Keratinocyte (primary cell): ENCODE results near the gene TSPAN18. TPM values are rescaled to one million over a fixed set of nuclear protein-coding genes. Genes with fewer than 3 reads are reported as not detected.

Source experiments
- DNase-seq: peaks from one replicate; pipeline ENCODE4 v3.0.0-alpha.2; 2011; ENCODE audit warnings: low read depth, missing footprints, low spot score
- FAIRE-seq: peaks from 2 replicates; lab custom pipeline; 2011; peaks lifted over from hg19 to GRCh38; lab: Jason Lieb, UNC
- H2AFZ ChIP-seq: 2 replicates; pipeline ENCODE4 v1.6.0; 2012; ENCODE audit warnings: low read length, control low read depth, inconsistent platforms; ENCODE audit not compliant: control insufficient read depth
- H3K27ac ChIP-seq: 2 replicates; pipeline ENCODE4 v1.5.1; 2011; ENCODE audit warnings: low read length; ENCODE audit not compliant: control insufficient read depth, insufficient read depth
- H3K27me3 ChIP-seq: 3 replicates; pipeline ENCODE4 v1.6.0; 2011; ENCODE audit warnings: low read length; ENCODE audit not compliant: control insufficient read depth, insufficient read depth; ENCODE audit errors: extremely low read depth
- H3K36me3 ChIP-seq, 2 experiments: 2 replicates in 1 of 2; 3 replicates in 1 of 2; pipeline ENCODE4 v1.5.1; 2011; ENCODE audit warnings: low read length in 2 of 2, mild to moderate bottlenecking in 1 of 2; ENCODE audit not compliant: control insufficient read depth in 2 of 2, insufficient read depth in 2 of 2; ENCODE audit errors: extremely low read depth in 1 of 2
- H3K4me1 ChIP-seq: 3 replicates; pipeline ENCODE4 v1.5.1; 2011; ENCODE audit warnings: low read length; ENCODE audit not compliant: control insufficient read depth, insufficient read depth; ENCODE audit errors: extremely low read depth
- H3K4me2 ChIP-seq: 3 replicates; pipeline ENCODE4 v1.6.0; 2011; ENCODE audit warnings: low read depth, low read length; ENCODE audit not compliant: control insufficient read depth, insufficient read depth; ENCODE audit errors: extremely low read depth
- H3K4me3 ChIP-seq, 3 experiments: fragments of 200-600 bp in 1 of 3; sonication (generic) in 1 of 3; 2 replicates in 2 of 3; 3 replicates in 1 of 3; pipeline ENCODE4 v1.5.1; 2011 to 2016; ENCODE audit warnings: low read length in 3 of 3, mild to moderate bottlenecking in 3 of 3, control low read depth in 2 of 3, inconsistent platforms in 1 of 3, low read depth in 1 of 3, mixed read lengths in 1 of 3, mixed run types in 1 of 3, moderate library complexity in 1 of 3; ENCODE audit not compliant: control insufficient read depth in 2 of 3, insufficient read depth in 2 of 3; ENCODE audit errors: extremely low read depth in 1 of 3
- H3K79me2 ChIP-seq: 2 replicates; pipeline ENCODE4 v1.6.0; 2012; ENCODE audit warnings: low read length; ENCODE audit not compliant: control insufficient read depth, insufficient read depth
- H3K9ac ChIP-seq: 3 replicates; pipeline ENCODE4 v1.6.0; 2011; ENCODE audit warnings: low read length; ENCODE audit not compliant: control insufficient read depth, insufficient read depth; ENCODE audit errors: extremely low read depth
- H3K9me1 ChIP-seq: 3 replicates; pipeline ENCODE4 v1.6.0; 2011; ENCODE audit warnings: low read length; ENCODE audit not compliant: control insufficient read depth, insufficient read depth; ENCODE audit errors: extremely low read depth
- H3K9me3 ChIP-seq: 2 replicates; pipeline ENCODE4 v1.5.1; 2012; ENCODE audit warnings: low read depth, low read length; ENCODE audit not compliant: control insufficient read depth
- H4K20me1 ChIP-seq: 3 replicates; pipeline ENCODE4 v1.6.0; 2011; ENCODE audit warnings: low read length; ENCODE audit not compliant: control insufficient read depth, insufficient read depth; ENCODE audit errors: extremely low read depth
- CTCF ChIP-seq, 3 experiments: IDR thresholded peaks in 1 of 3; conservative IDR thresholded peaks in 1 of 3; optimal IDR thresholded peaks in 1 of 3; 2 replicates in 2 of 3; 3 replicates in 1 of 3; pipeline versions ENCODE3 to v1.5.1; 2011; ENCODE audit warnings: low read length in 3 of 3, mild to moderate bottlenecking in 3 of 3, moderate library complexity in 2 of 3, control low read depth in 1 of 3, inconsistent platforms in 1 of 3; ENCODE audit not compliant: insufficient read depth in 2 of 3; ENCODE audit errors: extremely low read depth in 1 of 3
- EZH2 ChIP-seq: IDR thresholded peaks from one replicate; pipeline ENCODE4 v1.6.1; 2012; ENCODE audit warnings: inconsistent platforms, mild to moderate bottlenecking, low read length, moderate library complexity
- dilution Hi-C: fragments of 300-500 bp; cut with MboI; formaldehyde crosslinking; loops from one replicate; pipeline ENCODE4 v1.7.0; 2020; ENCODE audit warnings: low sequenced_read_pairs; ENCODE audit not compliant: extremely low pct_ligation_motif_present
- polyA plus RNA-seq, 5 experiments: library from polyadenylated mRNA; depleted of rRNA in 3 of 5; stranded (reverse) in 3 of 5; stranded (forward) in 1 of 5; unstranded in 1 of 5; fragments of >200 nt; gene quantifications; 1 replicate in 1 of 5; 2 replicates in 3 of 5; 3 replicates in 1 of 5; pipeline versions ENCODE4 v1.2.1 to v1.2.3, GENCODE V29; 2011 to 2012; ENCODE audit warnings: missing spikeins in 2 of 5, low read depth in 1 of 5, low replicate concordance in 1 of 5

The TSPAN18 gene
- polyA plus RNA-seq, 1 donor (not counting 4 experiments of a cell fraction or from before 2014, with no cell fraction given), result not detected

GRCh38 chr11:44749189-44749588, 22.4 kb downstream of the TSPAN18 start:
- H3K9me3 ChIP-seq, result no peaks in the 10 kb centered on the region
- no peaks in the 10 kb centered on the region for H3K79me2 ChIP-seq
- no peak overlapping the region for H3K9ac ChIP-seq
- no peak for FAIRE-seq
- no peak overlapping the region for H2AFZ ChIP-seq
- no peaks in the 10 kb centered on the region for H3K4me1 ChIP-seq
- no peaks in the 10 kb centered on the region for H3K36me3 ChIP-seq
- dilution Hi-C loops, result no loop called here
- no peak for DNase-seq
- no peaks in the 10 kb centered on the region for H3K9me1 ChIP-seq
- no peak overlapping the region for H3K4me2 ChIP-seq
- H3K27me3 ChIP-seq, result peaks cover 10% of the 10 kb centered on the region
- H3K27ac ChIP-seq, result no peak overlapping the region
- H4K20me1 ChIP-seq, result no peaks in the 10 kb centered on the region
- no peak overlapping the region for H3K4me3 ChIP-seq
- TF ChIP-seq CTCF (optimal IDR thresholded peaks at IDR 0.05 in 1 of 3, IDR thresholded peaks at IDR 0.05 in 1 of 3, conservative IDR thresholded peaks at IDR 0.05 in 1 of 3; ENCODE audit: extremely low read depth in 1 of 3, insufficient read depth in 2 of 3, low read length in 3 of 3) (no peak), EZH2 (no peak)

- no peaks in the 10 kb centered on the region for H3K36me3 ChIP-seq
- no peaks in the 10 kb centered on the region for H3K9me1 ChIP-seq
- no peaks in the 10 kb centered on the region for H3K9me3 ChIP-seq
- no peak overlapping the region for H3K27ac ChIP-seq
- no peak overlapping the region for H2AFZ ChIP-seq
- no peaks in the 10 kb centered on the region for H3K4me1 ChIP-seq
- peaks cover 9% of the 10 kb centered on the region for H3K27me3 ChIP-seq
- H3K79me2 ChIP-seq, result no peaks in the 10 kb centered on the region
- dilution Hi-C loops, result no loop called here
- H3K4me3 ChIP-seq, result no peak overlapping the region
- no peak overlapping the region for H3K9ac ChIP-seq
- no peak for TF ChIP-seq CTCF (optimal IDR thresholded peaks at IDR 0.05 in 1 of 3, IDR thresholded peaks at IDR 0.05 in 1 of 3, conservative IDR thresholded peaks at IDR 0.05 in 1 of 3; ENCODE audit: extremely low read depth in 1 of 3, insufficient read depth in 2 of 3, low read length in 3 of 3)
- TF ChIP-seq EZH2, result no peak
- H4K20me1 ChIP-seq, result no peaks in the 10 kb centered on the region
- DNase-seq, result no peak
- no peak for FAIRE-seq
- H3K4me2 ChIP-seq, result no peak overlapping the region
Observed at GRCh38 chr11:44750551-44751465, 24.0 kb downstream of the TSPAN18 start.
